ENCODE results near the gene POU6F2.

The POU6F2 gene

DNA sequence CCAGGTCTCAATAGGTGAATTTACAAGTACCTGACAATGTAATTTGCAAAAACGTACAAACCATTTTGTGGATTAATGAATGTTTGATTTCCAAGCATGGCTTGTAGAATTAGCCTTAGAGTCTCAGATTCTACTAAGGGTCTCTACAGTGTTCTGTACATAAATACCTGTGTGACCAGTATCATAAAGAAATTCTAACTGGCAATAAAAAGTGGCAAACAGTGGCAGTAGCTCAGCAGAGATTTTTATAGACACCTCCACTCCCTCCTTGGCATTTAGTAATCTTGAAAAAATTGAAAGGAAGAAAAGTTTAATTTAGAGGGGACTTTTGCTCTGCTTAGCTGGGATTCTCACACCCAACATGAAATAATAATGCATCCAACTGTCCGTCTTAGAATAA lies 220.8 kb downstream of the POU6F2 start:
- no peak for DNase-seq

DNA sequence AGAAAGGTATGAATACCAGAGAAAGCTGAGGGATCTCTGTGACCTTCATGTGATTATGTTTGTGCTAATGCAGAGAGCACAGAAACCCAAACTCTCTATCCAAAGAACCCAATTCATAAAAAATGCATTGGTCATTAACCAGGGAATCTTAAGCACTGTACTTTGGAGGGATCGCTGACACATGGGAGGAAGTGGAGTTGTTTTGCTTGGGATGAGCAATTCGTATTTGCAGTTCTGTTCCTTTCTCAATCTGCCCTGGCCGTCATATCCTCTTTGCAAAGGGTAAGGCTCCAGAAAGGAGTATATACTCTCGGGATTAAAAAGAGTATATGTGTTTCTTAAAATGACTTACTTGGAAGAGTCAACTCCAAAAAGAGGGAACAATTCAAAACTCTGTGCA lies 221.3 kb downstream of the POU6F2 start:
- DNase-seq: no peak

DNA sequence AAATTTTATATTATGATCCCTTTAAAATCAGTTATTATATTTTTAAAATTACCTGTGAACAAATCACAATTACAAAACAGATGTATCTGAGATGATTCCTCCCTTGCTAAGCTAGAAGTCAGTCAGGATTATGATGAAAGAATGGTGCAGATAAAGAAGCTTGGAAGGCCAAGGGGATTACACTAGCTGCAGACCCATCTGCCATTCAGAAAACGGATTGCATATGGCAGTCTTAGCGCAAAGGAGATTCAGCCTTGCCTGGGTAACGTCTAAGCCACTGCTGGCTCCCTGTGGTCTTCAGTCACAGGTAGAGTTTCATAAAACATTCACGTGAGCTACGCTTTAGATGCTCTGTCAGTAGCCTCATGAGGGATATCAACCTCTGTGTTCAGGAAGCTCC lies 222.2 kb downstream of the POU6F2 start:
- DNase-seq: no peak

- no peak for DNase-seq
Observed at GRCh38 chr7:39202041-39202440, 224.3 kb downstream of the POU6F2 start.

GRCh38 chr7:39210362-39210761 lies 232.7 kb downstream of the POU6F2 start:
- no peak for DNase-seq

GRCh38 chr7:39211581-39211980 lies 233.9 kb downstream of the POU6F2 start:
- no peak for DNase-seq

GRCh38 chr7:39212876-39213275 lies 235.2 kb downstream of the POU6F2 start:
- DNase-seq: no peak

DNA sequence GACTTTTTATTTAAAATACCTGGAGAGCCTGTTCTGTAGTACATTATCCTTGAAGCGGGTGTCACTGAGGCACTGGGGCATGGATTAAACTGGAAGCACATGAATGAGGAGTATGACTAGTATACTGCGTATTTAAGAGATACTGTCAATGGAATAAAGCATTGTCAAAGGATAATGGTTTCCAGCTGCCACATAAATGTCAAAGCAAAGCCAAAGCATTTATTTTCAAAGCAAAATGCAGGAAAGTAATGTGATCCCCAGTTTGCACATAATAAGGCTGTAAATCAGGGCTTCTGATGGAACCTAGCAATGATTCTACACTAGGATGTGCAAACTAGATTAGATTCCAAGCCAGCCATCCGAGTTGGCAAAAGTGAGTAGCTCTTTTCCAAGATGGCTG lies 240.1 kb downstream of the POU6F2 start:
- DNase-seq: no peak

DNA sequence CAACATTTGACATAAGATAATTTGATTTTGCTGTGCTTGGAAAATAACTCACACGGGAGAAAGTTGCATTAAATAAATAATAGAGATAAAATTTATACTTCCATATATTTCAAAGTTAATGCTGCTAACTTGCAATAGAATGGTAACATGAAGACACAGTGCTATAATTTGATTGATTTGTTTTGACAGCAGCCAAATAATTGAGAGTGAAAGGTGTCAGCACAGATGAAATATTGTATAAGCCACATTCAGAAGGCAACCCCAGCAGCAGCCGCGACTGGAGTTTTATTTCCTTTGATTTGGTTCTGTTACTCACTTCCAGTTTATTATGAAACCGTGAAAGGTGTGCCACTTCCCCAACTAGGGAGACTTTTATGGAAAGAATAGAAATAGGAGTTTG lies 242.2 kb downstream of the POU6F2 start:
- DNase-seq: no peak

- DNase-seq: no peak
Observed at GRCh38 chr7:39221901-39222300, 244.2 kb downstream of the POU6F2 start.

DNA sequence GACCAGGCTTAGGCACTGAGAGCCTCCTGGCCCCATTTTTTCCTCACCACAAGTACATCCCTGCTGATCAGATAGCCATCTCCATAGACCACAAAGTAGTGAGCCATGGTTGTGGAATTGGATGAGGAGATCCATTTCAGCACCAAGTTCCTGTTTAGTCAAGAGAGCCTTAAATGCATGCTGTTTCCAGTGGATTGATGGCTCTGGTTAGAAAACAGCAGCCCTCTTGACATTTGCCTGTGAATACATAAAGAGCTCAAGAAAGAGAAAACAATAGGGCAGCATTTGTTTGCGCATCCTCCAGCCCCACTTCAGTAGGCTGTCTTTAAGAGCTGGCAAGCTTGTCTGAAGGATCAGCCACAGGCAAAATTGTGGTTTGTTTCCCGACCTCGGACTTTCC lies 251.2 kb downstream of the POU6F2 start:
- no peak for DNase-seq

DNA sequence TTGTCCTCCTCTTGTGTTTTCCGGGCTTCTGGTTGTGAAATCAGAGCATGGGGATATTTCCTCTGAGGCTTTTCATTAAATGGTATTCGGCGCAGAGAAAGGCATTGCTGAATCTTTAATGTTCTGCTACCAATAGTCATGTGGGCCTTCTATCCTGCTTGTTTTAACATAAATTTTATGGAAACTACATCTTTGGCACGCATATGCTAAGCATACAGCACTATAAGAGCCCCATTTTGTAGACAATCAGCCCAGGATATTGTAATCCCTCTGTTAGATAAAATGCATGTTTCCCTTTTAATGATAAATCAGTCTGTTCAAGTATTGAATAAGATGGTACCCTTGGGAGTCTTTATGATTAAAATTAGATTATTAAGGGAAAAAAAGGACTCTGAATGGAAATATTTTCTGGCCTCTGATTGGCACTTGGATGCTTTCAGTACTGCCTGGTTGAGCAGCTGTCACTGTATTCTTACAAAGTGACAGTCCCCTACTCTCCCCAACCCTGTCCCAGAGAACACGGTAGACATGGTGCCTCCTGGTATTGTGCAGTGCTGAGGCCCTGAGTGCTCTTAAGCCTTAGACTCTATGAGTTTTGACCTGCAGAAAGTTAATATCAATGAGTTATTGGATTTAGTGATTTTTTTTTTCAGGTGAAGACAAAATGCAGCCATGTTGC lies 256.3 kb downstream of the POU6F2 start:
- DNase-seq: no peak

DNA sequence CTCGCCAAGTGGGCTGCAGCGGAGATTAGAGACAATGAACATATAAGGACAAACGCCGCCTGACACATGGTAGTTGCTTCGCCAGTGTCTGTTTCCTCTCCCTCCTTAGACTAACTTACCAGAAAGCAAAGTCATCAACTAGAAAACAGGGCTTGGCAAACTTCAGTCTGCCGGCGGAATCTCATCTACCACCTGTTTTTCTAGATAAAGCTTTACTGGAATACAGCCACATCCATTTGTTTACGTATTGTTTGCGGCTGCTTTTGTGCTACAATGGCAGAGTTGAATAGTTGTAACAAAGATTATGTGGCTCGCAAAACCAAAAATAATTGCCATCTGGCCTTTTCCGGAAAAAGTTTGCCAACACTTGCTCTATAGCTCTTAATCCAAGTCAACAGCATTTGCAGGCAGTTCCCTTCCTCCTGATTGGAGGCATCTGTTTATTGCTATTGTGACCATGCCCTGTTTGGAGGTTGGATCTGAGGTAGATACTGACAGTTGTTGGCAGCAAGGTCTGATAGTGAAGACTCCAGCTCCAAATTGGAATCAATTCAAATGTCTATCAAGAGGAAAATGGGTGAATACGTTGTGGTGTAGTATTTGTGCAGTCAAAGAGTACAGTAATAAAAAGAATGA lies 260.6 kb downstream of the POU6F2 start:
- no peak for DNase-seq

DNA sequence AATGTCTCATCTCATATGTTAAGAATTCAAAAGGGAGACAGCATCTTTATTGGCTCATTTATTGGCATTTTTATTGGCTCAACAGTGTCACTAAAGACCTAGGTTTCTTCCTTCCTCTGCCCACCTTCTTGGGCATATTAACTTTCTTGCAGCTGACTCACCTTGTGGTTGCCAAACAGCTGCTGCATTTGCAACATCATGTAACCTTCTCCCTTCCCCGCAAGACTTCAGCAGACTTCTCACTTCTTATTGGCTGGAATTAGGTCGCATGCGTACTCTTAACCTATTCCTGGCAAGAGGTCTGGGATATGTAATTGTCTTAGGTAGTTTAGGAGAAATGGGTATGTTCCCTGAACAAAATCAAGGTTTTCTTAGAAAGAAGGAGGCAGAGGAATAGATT lies 263.2 kb downstream of the POU6F2 start:
- DNase-seq: no peak

DNA sequence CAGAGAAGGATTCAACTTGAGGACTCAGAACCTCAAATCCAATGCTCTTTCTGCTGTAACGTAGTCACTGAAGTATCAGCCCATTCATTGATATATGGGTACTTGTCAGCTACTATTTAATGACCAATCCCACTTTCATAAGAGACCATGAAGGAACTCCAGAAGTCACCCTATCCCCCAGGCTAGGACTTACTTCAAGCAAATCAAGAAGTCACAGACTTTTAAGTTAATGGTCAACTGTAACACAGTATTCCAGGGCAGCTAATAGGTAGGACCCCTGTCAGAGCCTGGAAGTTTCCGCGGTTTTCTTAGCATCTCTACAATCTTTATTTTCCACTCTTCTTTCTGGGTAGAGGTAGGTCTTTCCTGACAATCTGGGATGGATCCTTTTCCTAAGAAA lies 269.9 kb downstream of the POU6F2 start:
- no peak for DNase-seq

DNA sequence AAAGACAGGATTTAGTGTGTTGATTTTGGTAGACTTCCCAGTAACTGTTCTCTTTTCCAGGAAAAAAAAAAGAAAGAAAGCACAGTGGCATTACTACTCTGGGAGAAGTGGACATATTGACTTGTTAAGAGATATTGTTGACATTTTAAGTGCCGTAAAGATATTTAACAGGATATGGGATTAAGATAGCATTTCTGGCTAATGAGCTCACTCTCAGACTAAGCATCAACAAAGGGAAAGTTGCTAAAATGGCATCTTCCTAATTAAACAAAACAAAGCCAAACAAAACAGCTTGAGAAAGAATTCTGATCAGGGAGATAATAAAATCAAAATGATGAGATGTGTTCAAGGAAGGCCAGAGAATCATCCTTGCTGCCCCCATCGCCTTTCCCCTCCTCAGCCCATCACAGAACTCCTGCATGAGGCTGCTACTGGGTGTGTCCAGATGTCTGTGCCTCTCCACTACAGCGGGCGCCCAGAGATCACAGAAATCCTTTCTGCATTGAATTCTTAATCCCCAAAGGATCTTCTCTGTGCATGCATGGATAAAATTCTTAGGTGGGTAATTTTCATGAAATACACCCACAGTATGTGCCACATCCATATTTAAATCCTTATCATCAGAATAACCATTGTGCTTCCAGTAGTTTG lies 270.5 kb downstream of the POU6F2 start:
- no peak for DNase-seq

DNA sequence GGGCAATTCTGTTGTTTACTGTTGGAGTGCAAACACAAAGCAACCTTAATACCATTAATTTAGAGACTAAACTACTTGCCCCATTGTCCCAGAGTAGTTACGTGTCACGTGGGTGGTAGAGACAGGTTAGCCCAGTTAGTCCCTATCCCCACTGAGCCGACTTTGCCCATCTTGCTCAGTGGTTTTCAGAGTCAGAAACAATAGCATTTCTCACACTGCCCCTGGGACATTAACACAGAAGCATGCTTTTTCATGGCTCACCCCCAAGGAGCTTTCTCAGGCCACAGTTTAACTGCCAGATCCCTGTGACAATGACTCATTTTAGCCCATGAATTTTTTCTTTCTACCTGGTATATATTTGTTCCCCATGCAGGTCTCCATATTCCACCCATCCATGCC lies 271.0 kb downstream of the POU6F2 start:
- no peak for DNase-seq

DNA sequence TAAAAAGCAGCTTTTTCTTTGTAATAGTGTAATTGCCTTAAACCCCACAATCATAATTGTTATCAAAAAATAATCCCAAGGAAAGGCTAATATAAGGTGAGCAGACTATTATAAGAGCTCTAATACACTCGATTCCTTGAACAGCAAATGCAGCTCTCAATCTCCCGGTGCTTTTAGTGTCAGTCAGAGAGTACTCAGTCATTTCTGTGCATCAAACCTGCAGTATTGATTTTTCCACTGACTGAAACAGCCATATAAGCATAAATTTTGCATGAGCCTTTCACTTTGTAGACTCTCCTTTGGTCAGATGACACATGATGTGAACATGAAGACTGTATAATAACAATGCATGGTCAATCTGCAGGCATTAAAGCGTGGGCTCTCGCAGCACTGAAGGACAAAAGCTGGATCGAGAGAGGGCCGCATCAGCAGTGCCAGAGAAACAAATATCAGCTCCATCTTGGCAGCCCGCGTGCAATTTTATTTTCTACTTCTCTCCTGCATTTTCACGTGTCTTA lies 272.0 kb downstream of the POU6F2 start:
- no peak for DNase-seq

DNA sequence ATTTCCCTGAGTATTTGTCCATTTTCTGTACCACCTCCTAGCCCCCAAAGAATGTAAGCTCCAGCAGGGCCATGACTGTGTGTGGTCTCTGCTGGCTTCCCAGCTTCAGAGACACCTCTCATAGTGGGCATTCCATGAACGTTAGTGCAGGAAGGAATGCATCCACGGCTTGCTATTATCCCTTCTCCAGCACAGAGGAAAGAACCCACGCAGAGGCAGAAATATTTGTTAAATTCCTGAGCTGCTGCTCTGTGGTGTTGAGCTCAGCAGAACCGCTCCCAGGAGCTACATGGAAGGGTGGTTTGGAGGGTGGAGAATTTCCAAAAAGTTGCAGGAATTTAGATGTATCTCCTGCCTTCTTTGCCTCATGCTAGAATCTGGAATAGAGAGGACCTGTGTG lies 275.2 kb downstream of the POU6F2 start:
- DNase-seq: no peak

GRCh38 chr7:39259391-39260003 lies 281.8 kb downstream of the POU6F2 start:
- no peak for DNase-seq

DNA sequence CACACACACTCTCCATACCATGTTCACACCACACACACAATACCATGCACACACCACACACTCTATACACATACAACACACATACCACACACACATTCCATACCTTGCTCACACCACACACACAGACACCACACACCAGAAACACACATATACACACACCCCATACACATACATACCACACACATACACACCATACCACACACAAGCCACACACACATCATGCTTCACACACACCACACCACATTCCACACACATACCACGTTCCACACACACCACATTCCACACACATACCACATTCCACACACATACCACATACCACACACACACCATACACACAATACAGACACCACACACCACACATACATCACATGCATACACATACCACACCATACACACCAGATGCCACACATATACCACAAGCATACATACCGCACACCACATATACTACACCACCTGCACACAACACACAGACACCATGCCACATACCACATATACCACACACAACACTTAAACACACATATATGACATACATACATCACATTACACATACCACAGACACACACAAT lies 282.7 kb downstream of the POU6F2 start:
- no peak for DNase-seq

GRCh38 chr7:39261771-39262170 lies 284.1 kb downstream of the POU6F2 start:
- DNase-seq: no peak
